GM23338 (cell line): ENCODE results near the gene EXOSC3. TPM values are rescaled to one million over a fixed set of nuclear protein-coding genes. Genes with fewer than 3 reads are reported as not detected.

Experiments used
- ATAC-seq: fragments of 200-7000 bp; cut with Tn5 transposase; 3 replicates; pipeline ENCODE4 v1.9.1; 2020
- DNase-seq: peaks from one replicate; pipeline ENCODE4 v3.0.0-alpha.2; 2015; ENCODE audit warnings: low spot score
- H2AFZ ChIP-seq: fragments of 200-600 bp; sonication (generic); 2 replicates; pipeline ENCODE4 v1.8.0; 2016; ENCODE audit warnings: antibody characterized with exemption, mild to moderate bottlenecking, moderate library complexity
- H3F3A ChIP-seq: fragments of 200-600 bp; sonication (generic); replicated peaks from 2 replicates; pipeline ENCODE4 v1.8.0; 2017; ENCODE audit warnings: antibody characterized with exemption, mixed run types, low read depth
- H3K27ac ChIP-seq: fragments of 200-600 bp; sonication (generic); 2 replicates; pipeline ENCODE4 v1.6.1; 2016; ENCODE audit warnings: low read depth
- H3K27me3 ChIP-seq: fragments of 200-600 bp; sonication (generic); 2 replicates; pipeline ENCODE4 v1.8.0; 2016; ENCODE audit warnings: mild to moderate bottlenecking, mixed run types, moderate library complexity; ENCODE audit not compliant: insufficient read depth
- H3K36me3 ChIP-seq: fragments of 200-600 bp; sonication (generic); 2 replicates; pipeline ENCODE4 v1.8.0; 2016; ENCODE audit warnings: mild to moderate bottlenecking; ENCODE audit not compliant: insufficient read depth
- H3K4me1 ChIP-seq: fragments of 200-600 bp; sonication (generic); 2 replicates; pipeline ENCODE4 v1.8.0; 2016; ENCODE audit warnings: mild to moderate bottlenecking, moderate library complexity; ENCODE audit not compliant: insufficient read depth
- H3K4me2 ChIP-seq: fragments of 200-600 bp; sonication (generic); 2 replicates; pipeline ENCODE4 v1.7.1; 2017; ENCODE audit warnings: mixed run types
- H3K4me3 ChIP-seq: fragments of 200-600 bp; sonication (generic); 2 replicates; pipeline ENCODE4 v1.6.1; 2016; ENCODE audit warnings: mixed run types
- H3K79me2 ChIP-seq: fragments of 200-600 bp; sonication (generic); replicated peaks from 2 replicates; pipeline ENCODE4 v1.8.0; 2017; ENCODE audit warnings: mild to moderate bottlenecking; ENCODE audit not compliant: insufficient read depth
- H3K9me2 ChIP-seq: fragments of 200-600 bp; sonication (generic); 2 replicates; pipeline ENCODE4 v1.8.0; 2017; ENCODE audit not compliant: insufficient read depth
- H4K20me1 ChIP-seq: fragments of 200-600 bp; sonication (generic); replicated peaks from 2 replicates; pipeline ENCODE4 v1.8.0; 2017; ENCODE audit warnings: mild to moderate bottlenecking; ENCODE audit not compliant: insufficient read depth
- H3K27ac Mint-ChIP-seq: 2 replicates; pipeline ENCODE4 v1.8.0; 2020; ENCODE audit warnings: inconsistent platforms, mild to moderate bottlenecking, moderate library complexity, mixed read lengths
- H3K27me3 Mint-ChIP-seq: 3 replicates; pipeline ENCODE4 v1.8.0; 2022; ENCODE audit warnings: low read depth, mild to moderate bottlenecking, moderate library complexity, mixed read lengths, inconsistent platforms; ENCODE audit not compliant: insufficient read depth, poor library complexity
- H3K36me3 Mint-ChIP-seq: 3 replicates; pipeline ENCODE4 v1.8.0; 2021; ENCODE audit warnings: low read depth, mild to moderate bottlenecking, inconsistent platforms, moderate library complexity, mixed read lengths
- H3K4me1 Mint-ChIP-seq: 3 replicates; pipeline ENCODE4 v1.8.0; 2020; ENCODE audit warnings: mild to moderate bottlenecking, inconsistent platforms, mixed read lengths
- H3K4me3 Mint-ChIP-seq: 3 replicates; pipeline ENCODE4 v1.8.0; 2021; ENCODE audit warnings: moderate library complexity, mild to moderate bottlenecking, inconsistent platforms, mixed read lengths
- H3K9me3 Mint-ChIP-seq: 3 replicates; pipeline ENCODE4 v1.8.0; 2020; ENCODE audit warnings: moderate library complexity, mild to moderate bottlenecking, inconsistent platforms, mixed read lengths
- CREB1 ChIP-seq: fragments of 250-450 bp; sonication (Bioruptor Pico); IDR thresholded peaks from 2 replicates; pipeline ENCODE4 v1.5.0; 2020; ENCODE audit warnings: low read depth, mild to moderate bottlenecking, moderate library complexity
- EZH2 ChIP-seq: fragments of 200-600 bp; sonication (generic); IDR thresholded peaks from one replicate; pipeline ENCODE4 v1.8.0; 2017; ENCODE audit warnings: antibody characterized with exemption, mild to moderate bottlenecking, low read depth; ENCODE audit not compliant: unreplicated experiment
- EZH2phosphoT487 ChIP-seq: fragments of 200-600 bp; sonication (generic); IDR thresholded peaks from one replicate; pipeline ENCODE4 v1.8.1; 2018; ENCODE audit warnings: antibody characterized with exemption; ENCODE audit not compliant: unreplicated experiment
- JUNB ChIP-seq: IDR thresholded peaks from one replicate; pipeline ENCODE4 v1.6.1; 2016; ENCODE audit warnings: antibody characterized with exemption; ENCODE audit not compliant: unreplicated experiment
- NANOG ChIP-seq: IDR thresholded peaks from 2 replicates; pipeline ENCODE4 v1.6.1; 2016; ENCODE audit warnings: antibody characterized with exemption, borderline replicate concordance
- POLR2AphosphoS5 ChIP-seq: IDR thresholded peaks from 2 replicates; pipeline ENCODE4 v1.6.1; 2016; ENCODE audit warnings: antibody characterized with exemption, low read depth
- REST ChIP-seq: IDR thresholded peaks from one replicate; pipeline ENCODE4 v1.6.1; 2018; ENCODE audit warnings: antibody characterized with exemption; ENCODE audit not compliant: unreplicated experiment
- STAT1 ChIP-seq: IDR thresholded peaks from one replicate; pipeline ENCODE4 v1.6.1; 2016; ENCODE audit warnings: antibody characterized with exemption; ENCODE audit not compliant: unreplicated experiment
- ZNF331 ChIP-seq: fragments of 250-450 bp; sonication (Bioruptor Pico); IDR thresholded peaks from 2 replicates; pipeline ENCODE4 v1.5.0; 2020; ENCODE audit warnings: low read depth, mild to moderate bottlenecking, moderate library complexity
- ZNF462 ChIP-seq: fragments of 250-450 bp; sonication (Bioruptor Pico); IDR thresholded peaks from 2 replicates; pipeline ENCODE4 v1.5.0; 2020; ENCODE audit warnings: mild to moderate bottlenecking, moderate library complexity
- polyA plus RNA-seq: library from polyadenylated mRNA; unstranded; fragments of >200 nt; fragmentation: Nextera tagmentation; extraction: Ambion mirVana; gene quantifications from 2 replicates; pipeline ENCODE4 v1.2.1, GENCODE V29; 2016
- total RNA-seq: library from RNA; depleted of rRNA; stranded (reverse); fragments of >200 nt; shearing (Covaris generic); gene quantifications from 2 replicates; pipeline ENCODE4 v1.2.3, GENCODE V29; 2014
- TF ChIP-seq, protein P1 (sequence below): IDR thresholded peaks from 2 replicates; pipeline ENCODE4 v1.6.1; 2016; ENCODE audit warnings: antibody characterized with exemption

The EXOSC3 gene
- total and polyA plus RNA-seq, 2 experiments from 2014 or later: 62.3 to 149 TPM

GRCh38 chr9:37792122-37792521 lies 7.3 kb upstream of the EXOSC3 start (continued):
- no peak for TF ChIP-seq ZNF331 (CRISPR knock-in tag)
- TF ChIP-seq EZH2: no peak
- TF ChIP-seq STAT1: no peak
- no peak for TF ChIP-seq REST
- TF ChIP-seq CREB1 (CRISPR knock-in tag): no peak
- TF ChIP-seq NANOG: no peak
- TF ChIP-seq, protein P1, sequence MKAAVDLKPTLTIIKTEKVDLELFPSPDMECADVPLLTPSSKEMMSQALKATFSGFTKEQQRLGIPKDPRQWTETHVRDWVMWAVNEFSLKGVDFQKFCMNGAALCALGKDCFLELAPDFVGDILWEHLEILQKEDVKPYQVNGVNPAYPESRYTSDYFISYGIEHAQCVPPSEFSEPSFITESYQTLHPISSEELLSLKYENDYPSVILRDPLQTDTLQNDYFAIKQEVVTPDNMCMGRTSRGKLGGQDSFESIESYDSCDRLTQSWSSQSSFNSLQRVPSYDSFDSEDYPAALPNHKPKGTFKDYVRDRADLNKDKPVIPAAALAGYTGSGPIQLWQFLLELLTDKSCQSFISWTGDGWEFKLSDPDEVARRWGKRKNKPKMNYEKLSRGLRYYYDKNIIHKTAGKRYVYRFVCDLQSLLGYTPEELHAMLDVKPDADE: no peak
- TF ChIP-seq POLR2AphosphoS5: no peak
- no peak for TF ChIP-seq EZH2phosphoT487

- 0 out of 2 replicates have a peak, but pooled peaks cover 4% of the 10 kb centered on the region for H3F3A ChIP-seq
- no peaks in the 10 kb centered on the region for H3K36me3 ChIP-seq
- ATAC-seq: no peak
- H3K79me2 ChIP-seq: peaks cover 1% of the 10 kb centered on the region; the same call in 1 of the 2 replicates
- H3K9me2 ChIP-seq: no peaks in the 10 kb centered on the region
- no peak overlapping the region for H3K27ac ChIP-seq
- H3K36me3 Mint-ChIP-seq: no peaks in the 10 kb centered on the region; the same call in 2 of the 3 replicates
- no peak overlapping the region for H3K27ac Mint-ChIP-seq
- no peaks in the 10 kb centered on the region for H4K20me1 ChIP-seq
- no peak for DNase-seq
- H3K4me1 ChIP-seq: no peaks in the 10 kb centered on the region
- H2AFZ ChIP-seq: no peak overlapping the region
- H3K4me3 Mint-ChIP-seq: no peak overlapping the region
- H3K4me2 ChIP-seq: no peak overlapping the region
- 0 out of 2 replicates have a peak, but pooled peaks cover 4% of the 10 kb centered on the region for H3K27me3 ChIP-seq
- peaks cover 3% of the 10 kb centered on the region for H3K27me3 Mint-ChIP-seq
- no peak overlapping the region for H3K4me3 ChIP-seq
- H3K4me1 Mint-ChIP-seq: peaks cover 5% of the 10 kb centered on the region; the same call in 2 of the 3 replicates
- no peak for TF ChIP-seq STAT1
- no peak for TF ChIP-seq JUNB
- TF ChIP-seq EZH2phosphoT487: no peak
- no peak for TF ChIP-seq ZNF331 (CRISPR knock-in tag)
- TF ChIP-seq, protein P1: no peak
- no peak for TF ChIP-seq ZNF462 (CRISPR knock-in tag)
- no peaks in the 10 kb centered on the region; the same call in 2 of the 3 replicates for H3K9me3 Mint-ChIP-seq
Measured at GRCh38 chr9:37790096-37790495, 5.2 kb upstream of the EXOSC3 start.
